Endothelial cell of umbilical vein (primary cell): ENCODE data around the gene GEMIN5. TPM values are rescaled to one million over a fixed set of nuclear protein-coding genes. Genes with fewer than 3 reads are reported as not detected.

Experiments used
- BruUV-seq: library from RNA; stranded (reverse); fragments of 400-500 nt; replicated peaks from 2 replicates; lab custom pipeline; 2021; lab: Mats Ljungman, UMichigan
- CTCF ChIA-PET: fragments of 300-600, 350-600 bp; sonication (Branson Sonifier 250); formaldehyde crosslinking; loops from one replicate; lab custom pipeline; 2021; ENCODE audit warnings: antibody characterized with exemption, inconsistent platforms; lab: Charles Lee
- POLR2A ChIA-PET: fragments of 300-600, 350-600 bp; sonication (Branson Sonifier 250); formaldehyde crosslinking; loops from one replicate; lab custom pipeline; 2021; ENCODE audit warnings: antibody characterized with exemption, inconsistent platforms; lab: Charles Lee
- DNase-seq: peaks from one replicate; pipeline ENCODE4 v3.0.0-alpha.2; 2011; ENCODE audit warnings: low read depth, low spot score
- FAIRE-seq: peaks from 2 replicates; lab custom pipeline; 2011; peaks lifted over from hg19 to GRCh38; lab: Jason Lieb, UNC
- H2AFZ ChIP-seq: 2 replicates; pipeline ENCODE4 v1.6.0; 2012; ENCODE audit warnings: low read depth, low read length, control low read depth, inconsistent platforms
- H3K27ac ChIP-seq: 2 replicates; pipeline ENCODE4 v1.5.1; 2011; ENCODE audit warnings: low read depth, mild to moderate bottlenecking, control low read depth, low read length, moderate library complexity; ENCODE audit not compliant: insufficient read depth
- H3K27me3 ChIP-seq, 2 experiments: 2 replicates each; pipeline versions ENCODE4 v1.6.0 to v1.6.1; 2011; ENCODE audit warnings: low read length in 2 of 2, mixed read lengths in 1 of 2; ENCODE audit not compliant: control insufficient read depth in 2 of 2, insufficient read depth in 2 of 2
- H3K36me3 ChIP-seq, 2 experiments: 2 replicates in 1 of 2; 3 replicates in 1 of 2; pipeline ENCODE4 v1.5.1; 2011; ENCODE audit warnings: low read length in 2 of 2, mild to moderate bottlenecking in 1 of 2, moderate library complexity in 1 of 2; ENCODE audit not compliant: control insufficient read depth in 2 of 2, insufficient read depth in 2 of 2; ENCODE audit errors: extremely low read depth in 1 of 2
- H3K4me1 ChIP-seq: 3 replicates; pipeline ENCODE4 v1.5.1; 2011; ENCODE audit warnings: mild to moderate bottlenecking, low read length; ENCODE audit not compliant: control insufficient read depth, insufficient read depth; ENCODE audit errors: extremely low read depth
- H3K4me2 ChIP-seq: 2 replicates; pipeline ENCODE4 v1.6.1; 2011; ENCODE audit warnings: low read length, control low read depth, mixed read lengths; ENCODE audit not compliant: insufficient read depth
- H3K4me3 ChIP-seq, 3 experiments: fragments of 200-600 bp in 1 of 3; sonication (generic), shearing (Covaris generic) in 1 of 3; replicated peaks in 1 of 3; 2 replicates each; pipeline ENCODE4 v1.5.1; 2011 to 2016; ENCODE audit warnings: control low read depth in 3 of 3, low read length in 3 of 3, mild to moderate bottlenecking in 2 of 3, inconsistent platforms in 1 of 3, low read depth in 1 of 3, moderate library complexity in 1 of 3; ENCODE audit not compliant: insufficient read depth in 1 of 3
- H3K79me2 ChIP-seq: 2 replicates; pipeline ENCODE4 v1.6.0; 2012; ENCODE audit warnings: low read length, inconsistent platforms; ENCODE audit not compliant: control insufficient read depth, insufficient read depth
- H3K9ac ChIP-seq: replicated peaks from 2 replicates; pipeline ENCODE3; 2011; ENCODE audit warnings: low read length, control low read depth; ENCODE audit not compliant: insufficient read depth; ENCODE audit errors: extremely low read depth
- H3K9me1 ChIP-seq: replicated peaks from 3 replicates; pipeline ENCODE4 v1.6.0; 2011; ENCODE audit warnings: mild to moderate bottlenecking, low read length; ENCODE audit not compliant: control insufficient read depth, insufficient read depth; ENCODE audit errors: extremely low read depth
- H3K9me3 ChIP-seq: replicated peaks from 2 replicates; pipeline ENCODE4 v1.5.1; 2012; ENCODE audit warnings: low read length, inconsistent platforms; ENCODE audit not compliant: control insufficient read depth, insufficient read depth
- H4K20me1 ChIP-seq: replicated peaks from 2 replicates; pipeline ENCODE3; 2011; ENCODE audit warnings: mild to moderate bottlenecking, low read length; ENCODE audit not compliant: control insufficient read depth, insufficient read depth; ENCODE audit errors: extremely low read depth
- EZH2 ChIP-seq: IDR thresholded peaks from 2 replicates; pipeline ENCODE4 v1.6.1; 2012; ENCODE audit warnings: borderline replicate concordance, low read depth, mild to moderate bottlenecking, moderate library complexity, low read length, inconsistent platforms; ENCODE audit not compliant: severe bottlenecking
- FOS ChIP-seq: IDR thresholded peaks from 2 replicates; pipeline ENCODE4 v1.6.1; 2011; ENCODE audit warnings: mild to moderate bottlenecking, low read length, moderate library complexity, borderline replicate concordance; ENCODE audit not compliant: insufficient read depth
- GATA2 ChIP-seq: IDR thresholded peaks from 2 replicates; pipeline ENCODE4 v1.7.0; 2011; ENCODE audit warnings: low read depth, mild to moderate bottlenecking, moderate library complexity, mixed read lengths, low read length; ENCODE audit not compliant: insufficient read length, insufficient read depth
- JUN ChIP-seq: IDR thresholded peaks from 2 replicates; pipeline ENCODE4 v1.6.1; 2011; ENCODE audit warnings: borderline replicate concordance, low read depth; ENCODE audit not compliant: insufficient read length, insufficient read depth
- MYC ChIP-seq: IDR thresholded peaks from one replicate; pipeline ENCODE4 v1.6.1; 2011; ENCODE audit warnings: mild to moderate bottlenecking, low read depth, low read length
- POLR2A ChIP-seq: IDR thresholded peaks from 2 replicates; pipeline ENCODE4 v1.6.1; 2012; ENCODE audit warnings: low read depth, mild to moderate bottlenecking, control low read depth, low read length
- POLR2AphosphoS5 ChIP-seq: IDR thresholded peaks from 2 replicates; pipeline ENCODE4 v1.6.1; 2012; ENCODE audit warnings: low read depth, mild to moderate bottlenecking, control low read depth, low read length, moderate library complexity; ENCODE audit not compliant: insufficient read depth
- dilution Hi-C: fragments of 300-500 bp; cut with MboI; formaldehyde crosslinking; loops from one replicate; pipeline ENCODE4 v1.15.0; 2019; ENCODE audit warnings: low sequenced_read_pairs; ENCODE audit not compliant: extremely low pct_ligation_motif_present
- intact Hi-C: fragments of 100-400 bp; cut with micrococcal nuclease; formaldehyde crosslinking; loops from one replicate; pipeline ENCODE4 v1.10.0; 2022
- polyA plus RNA-seq, 4 experiments: library from polyadenylated mRNA; depleted of rRNA in 3 of 4; stranded (reverse) in 3 of 4; unstranded in 1 of 4; fragments of >200 nt; gene quantifications; 2 replicates each; pipeline versions ENCODE4 v1.2.1 to v1.2.3, GENCODE V29; 2011 to 2012; ENCODE audit warnings: missing spikeins in 1 of 4
- total RNA-seq: library from RNA; stranded (reverse); gene quantifications from 2 replicates; pipeline ENCODE4 v1.2.3, GENCODE V29; 2021
- TF ChIP-seq, protein P1 (sequence below), 2 donors: IDR thresholded peaks; 1 replicate in 1 of 2; 2 replicates in 1 of 2; pipeline ENCODE4 v1.5.1; 2011; ENCODE audit warnings: low read length in 2 of 2, mild to moderate bottlenecking in 2 of 2, moderate library complexity in 2 of 2, control low read depth in 1 of 2, inconsistent platforms in 1 of 2, low read depth in 1 of 2; ENCODE audit not compliant: insufficient read depth in 1 of 2; ENCODE audit errors: extremely low read depth in 1 of 2
- TF ChIP-seq, protein P2 (sequence below): IDR thresholded peaks from 2 replicates; pipeline ENCODE4 v1.6.1; 2011; ENCODE audit not compliant: insufficient read depth, insufficient read length

The GEMIN5 gene
- total and polyA plus RNA-seq, 2 donors (not counting 3 experiments of a cell fraction or from before 2014, with no cell fraction given), result 7.2 to 23.1 TPM

- H3K27me3 ChIP-seq, result no peaks in the 10 kb centered on the region
- dilution Hi-C loops, result no loop called here
- DNase-seq, result peak; percentile 50
- H3K79me2 ChIP-seq, result no peaks in the 10 kb centered on the region
- POLR2A ChIA-PET, result no interaction called here
- no peaks in the 10 kb centered on the region for H4K20me1 ChIP-seq
- no peak overlapping the region for H2AFZ ChIP-seq
- peaks cover 7% of the 10 kb centered on the region for H3K4me1 ChIP-seq
- H3K9me1 ChIP-seq, result no peaks in the 10 kb centered on the region
- peaks cover 13% of the 10 kb centered on the region for H3K9me3 ChIP-seq
- no peak overlapping the region for H3K27ac ChIP-seq
- CTCF ChIA-PET, result interaction anchor here (0.6 to 1.5 kb wide), 5 partner anchors 18 to 1765 kb away, joined by 3 to 6 read pairs (median 3); partner anchors contain the start of gene CNOT8
- intact Hi-C loops, result no loop called here
- no peak overlapping the region for H3K4me3 ChIP-seq
- BruUV-seq, result no TSS peak
- H3K9ac ChIP-seq, result no peak overlapping the region
- peaks cover 6 to 11% of the 10 kb centered on the region in 2 experiments for H3K36me3 ChIP-seq
- H3K4me2 ChIP-seq, result peak overlapping the region; percentile 31
- FAIRE-seq, result no peak
- TF ChIP-seq GATA2 (no peak), JUN (peak; percentile 14)
Observed at GRCh38 chr5:154881986-154882385, 56.0 kb downstream of the GEMIN5 start.

DNA sequence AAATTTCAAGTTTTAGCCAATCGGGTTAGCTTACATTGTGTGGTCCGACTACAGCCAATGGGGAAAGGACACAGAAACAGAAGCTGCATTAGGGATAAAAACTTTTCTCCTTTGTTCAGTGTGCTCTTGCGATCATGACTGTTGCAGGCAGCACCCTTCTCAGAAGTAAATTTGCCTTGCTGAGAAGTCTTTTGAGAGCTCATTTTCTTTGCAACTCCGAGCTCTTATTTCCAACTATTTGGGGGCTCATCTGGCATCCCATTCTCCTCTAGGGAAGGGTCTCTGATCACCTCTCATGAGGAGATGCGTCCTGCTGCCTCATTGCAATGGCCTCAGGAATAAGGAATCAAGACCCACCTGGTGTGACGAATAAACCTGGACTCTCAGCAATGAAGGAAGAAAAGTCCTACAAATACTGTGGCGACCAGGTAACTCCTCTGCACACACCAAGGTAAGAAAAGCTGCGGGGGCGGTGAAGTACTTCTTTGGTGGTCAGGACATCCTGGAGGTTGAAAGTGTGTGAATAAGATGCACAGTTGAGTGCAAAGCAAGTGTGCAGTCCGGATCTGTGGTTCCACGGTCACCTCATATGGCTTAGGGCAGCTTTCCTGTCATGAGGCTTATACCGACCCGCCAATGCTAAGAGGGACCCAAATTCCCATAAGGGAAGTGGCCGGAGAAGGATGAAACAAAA lies 59.2 kb downstream of the GEMIN5 start:
- Histone ChIP-seq H3K27ac (no peak overlapping the region), H3K9me3 (peaks cover 4% of the 10 kb centered on the region), H3K4me3 (no peak overlapping the region), H3K36me3 (peaks cover 17 to 18% of the 10 kb centered on the region in 2 experiments), H3K79me2 (no peaks in the 10 kb centered on the region), H3K9ac (no peak overlapping the region), H3K4me1 (peaks cover 7% of the 10 kb centered on the region), H3K27me3 (no peaks in the 10 kb centered on the region), H2AFZ (no peak overlapping the region), H4K20me1 (no peaks in the 10 kb centered on the region), H3K9me1 (no peaks in the 10 kb centered on the region), H3K4me2 (no peak overlapping the region)
- dilution Hi-C loops (no loop called here), intact Hi-C loops (no loop called here)
- no peak for TF ChIP-seq EZH2
- TF ChIP-seq POLR2AphosphoS5, result no peak
- no peak for TF ChIP-seq POLR2A
- TF ChIP-seq, protein P1, sequence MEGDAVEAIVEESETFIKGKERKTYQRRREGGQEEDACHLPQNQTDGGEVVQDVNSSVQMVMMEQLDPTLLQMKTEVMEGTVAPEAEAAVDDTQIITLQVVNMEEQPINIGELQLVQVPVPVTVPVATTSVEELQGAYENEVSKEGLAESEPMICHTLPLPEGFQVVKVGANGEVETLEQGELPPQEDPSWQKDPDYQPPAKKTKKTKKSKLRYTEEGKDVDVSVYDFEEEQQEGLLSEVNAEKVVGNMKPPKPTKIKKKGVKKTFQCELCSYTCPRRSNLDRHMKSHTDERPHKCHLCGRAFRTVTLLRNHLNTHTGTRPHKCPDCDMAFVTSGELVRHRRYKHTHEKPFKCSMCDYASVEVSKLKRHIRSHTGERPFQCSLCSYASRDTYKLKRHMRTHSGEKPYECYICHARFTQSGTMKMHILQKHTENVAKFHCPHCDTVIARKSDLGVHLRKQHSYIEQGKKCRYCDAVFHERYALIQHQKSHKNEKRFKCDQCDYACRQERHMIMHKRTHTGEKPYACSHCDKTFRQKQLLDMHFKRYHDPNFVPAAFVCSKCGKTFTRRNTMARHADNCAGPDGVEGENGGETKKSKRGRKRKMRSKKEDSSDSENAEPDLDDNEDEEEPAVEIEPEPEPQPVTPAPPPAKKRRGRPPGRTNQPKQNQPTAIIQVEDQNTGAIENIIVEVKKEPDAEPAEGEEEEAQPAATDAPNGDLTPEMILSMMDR (IDR thresholded peaks at IDR 0.05; ENCODE audit: extremely low read depth in 1 of 2, insufficient read depth in 1 of 2, low read depth in 1 of 2, low read length in 2 of 2), result no peak
- no peak for TF ChIP-seq MYC
- TF ChIP-seq, protein P2, sequence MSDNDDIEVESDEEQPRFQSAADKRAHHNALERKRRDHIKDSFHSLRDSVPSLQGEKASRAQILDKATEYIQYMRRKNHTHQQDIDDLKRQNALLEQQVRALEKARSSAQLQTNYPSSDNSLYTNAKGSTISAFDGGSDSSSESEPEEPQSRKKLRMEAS, result no peak
- no peak for TF ChIP-seq GATA2
- no peak for TF ChIP-seq FOS
- no peak for TF ChIP-seq JUN
- DNase-seq (no peak), FAIRE-seq (no peak)
- ChIA-PET CTCF (no interaction called here), POLR2A (no interaction called here)
- no TSS peak for BruUV-seq
